Cardiac fibroblast (primary cell): ENCODE data around the gene LNP1.

Source experiments
- DNase-seq, 2 donors: peaks; one replicate each; pipeline versions ENCODE4 v3.0.0 to v3.0.0-alpha.2; 2010; ENCODE audit warnings: low read depth in 2 of 2
- H3K4me3 ChIP-seq, 2 donors: replicated peaks in 1 of 2; 1 replicate in 1 of 2; 2 replicates in 1 of 2; pipeline ENCODE4 v1.5.1; 2011; ENCODE audit warnings: low read depth in 2 of 2, low read length in 2 of 2, mild to moderate bottlenecking in 2 of 2, moderate library complexity in 1 of 2
- TF ChIP-seq, protein P1 (sequence below): IDR thresholded peaks from one replicate; pipeline ENCODE4 v1.5.1; 2011; ENCODE audit warnings: low read depth, mild to moderate bottlenecking, low read length, inconsistent platforms

LNP1 gene

DNA sequence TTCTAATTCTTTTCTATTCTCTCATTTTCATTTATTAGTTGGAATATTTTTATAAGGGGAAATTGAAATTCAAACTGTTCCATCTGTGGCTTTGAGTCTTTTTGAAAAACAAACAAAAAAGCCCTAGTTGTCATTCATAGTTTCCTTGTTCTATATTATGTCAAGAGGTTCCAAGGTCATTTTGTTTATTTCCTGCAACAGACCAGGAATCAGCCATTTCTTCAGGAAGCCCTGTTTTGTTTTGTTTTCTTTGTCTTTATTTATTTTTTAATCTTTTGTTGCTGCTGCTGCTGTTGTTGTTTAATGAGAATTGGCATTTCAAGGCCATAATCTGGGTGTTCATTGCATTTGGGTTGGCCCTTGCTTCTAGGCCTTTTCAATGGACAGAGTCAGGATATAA lies 14.8 kb downstream of the LNP1 start:
- DNase-seq: no peak
- TF ChIP-seq, protein P1, sequence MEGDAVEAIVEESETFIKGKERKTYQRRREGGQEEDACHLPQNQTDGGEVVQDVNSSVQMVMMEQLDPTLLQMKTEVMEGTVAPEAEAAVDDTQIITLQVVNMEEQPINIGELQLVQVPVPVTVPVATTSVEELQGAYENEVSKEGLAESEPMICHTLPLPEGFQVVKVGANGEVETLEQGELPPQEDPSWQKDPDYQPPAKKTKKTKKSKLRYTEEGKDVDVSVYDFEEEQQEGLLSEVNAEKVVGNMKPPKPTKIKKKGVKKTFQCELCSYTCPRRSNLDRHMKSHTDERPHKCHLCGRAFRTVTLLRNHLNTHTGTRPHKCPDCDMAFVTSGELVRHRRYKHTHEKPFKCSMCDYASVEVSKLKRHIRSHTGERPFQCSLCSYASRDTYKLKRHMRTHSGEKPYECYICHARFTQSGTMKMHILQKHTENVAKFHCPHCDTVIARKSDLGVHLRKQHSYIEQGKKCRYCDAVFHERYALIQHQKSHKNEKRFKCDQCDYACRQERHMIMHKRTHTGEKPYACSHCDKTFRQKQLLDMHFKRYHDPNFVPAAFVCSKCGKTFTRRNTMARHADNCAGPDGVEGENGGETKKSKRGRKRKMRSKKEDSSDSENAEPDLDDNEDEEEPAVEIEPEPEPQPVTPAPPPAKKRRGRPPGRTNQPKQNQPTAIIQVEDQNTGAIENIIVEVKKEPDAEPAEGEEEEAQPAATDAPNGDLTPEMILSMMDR: no peak
- no peak overlapping the region for H3K4me3 ChIP-seq

- TF ChIP-seq, protein P1: no peak
These were observed 15.5 kb downstream of the LNP1 start for GRCh38 chr3:100416863-100417262.

DNA sequence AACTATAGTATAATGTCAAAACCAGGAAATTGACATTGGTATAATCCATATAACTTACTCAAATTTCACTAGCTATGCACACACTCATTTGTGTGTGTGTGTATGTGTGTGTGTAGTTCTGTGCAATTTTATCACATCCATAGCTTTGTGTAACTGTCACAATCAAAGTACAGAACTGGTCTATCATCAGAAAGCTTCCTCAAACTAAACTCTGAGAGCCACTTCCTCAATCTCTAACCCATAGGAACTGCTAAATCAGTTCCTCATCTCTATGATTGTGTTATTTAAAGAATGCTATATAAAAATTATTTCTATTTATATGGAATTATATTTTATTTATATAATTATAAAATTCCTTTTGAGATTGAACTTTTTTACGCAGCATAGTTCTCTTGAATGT lies 18.1 kb downstream of the LNP1 start:
- H3K4me3 ChIP-seq: no peak overlapping the region
- TF ChIP-seq, protein P1: no peak
- no peak for DNase-seq

More at GRCh38 chr3:100416863-100417262, 15.5 kb downstream of the LNP1 start:
- no peak overlapping the region for H3K4me3 ChIP-seq
- DNase-seq: no peak

DNA sequence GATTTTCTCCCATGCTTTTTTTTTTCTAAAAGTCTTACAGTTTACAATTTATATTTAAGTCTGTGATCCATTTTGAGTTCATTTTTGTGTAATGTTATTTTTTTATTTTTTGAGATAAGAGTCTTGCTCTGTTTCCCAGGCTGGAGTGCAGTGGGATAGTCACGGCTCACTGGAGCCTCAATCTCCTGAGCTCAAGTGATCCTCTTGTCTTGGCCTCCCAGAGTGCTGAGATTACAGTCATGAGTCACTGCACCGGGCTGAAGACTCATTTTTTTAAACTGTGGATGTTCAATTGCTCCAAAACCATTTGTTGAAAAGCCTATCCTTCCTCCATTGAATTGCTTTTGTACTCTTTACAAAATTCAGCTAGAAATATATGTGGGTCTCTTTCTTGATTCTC lies 19.5 kb downstream of the LNP1 start:
- DNase-seq: peak in 1 of 2 donors; percentile 10
- H3K4me3 ChIP-seq: no peak overlapping the region
- TF ChIP-seq, protein P1: no peak

DNA sequence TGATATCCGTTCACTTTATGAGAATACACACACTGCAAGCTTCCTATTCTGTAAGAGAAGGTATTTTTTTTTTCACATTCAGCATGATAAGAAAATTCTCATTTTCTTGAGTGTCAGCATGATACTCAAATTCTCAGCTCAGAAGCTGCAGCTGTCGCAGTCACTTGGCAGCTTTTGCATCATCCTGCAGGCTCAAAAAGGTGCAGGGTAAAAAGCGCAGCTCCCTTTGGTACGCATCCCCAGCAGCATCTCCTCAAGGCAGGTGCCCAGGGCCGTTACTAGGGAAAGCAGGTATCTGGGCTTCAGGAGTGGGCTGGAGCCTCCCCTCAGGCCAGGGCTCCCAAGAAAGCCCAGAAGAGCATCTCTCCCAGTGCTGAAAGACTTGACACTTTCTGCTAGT lies 22.3 kb downstream of the LNP1 start:
- H3K4me3 ChIP-seq: no peak overlapping the region
- TF ChIP-seq, protein P1: no peak
- no peak for DNase-seq

- no peak overlapping the region for H3K4me3 ChIP-seq
- TF ChIP-seq, protein P1: no peak
- no peak for DNase-seq
These were observed 22.9 kb downstream of the LNP1 start for GRCh38 chr3:100424261-100424660.

DNA sequence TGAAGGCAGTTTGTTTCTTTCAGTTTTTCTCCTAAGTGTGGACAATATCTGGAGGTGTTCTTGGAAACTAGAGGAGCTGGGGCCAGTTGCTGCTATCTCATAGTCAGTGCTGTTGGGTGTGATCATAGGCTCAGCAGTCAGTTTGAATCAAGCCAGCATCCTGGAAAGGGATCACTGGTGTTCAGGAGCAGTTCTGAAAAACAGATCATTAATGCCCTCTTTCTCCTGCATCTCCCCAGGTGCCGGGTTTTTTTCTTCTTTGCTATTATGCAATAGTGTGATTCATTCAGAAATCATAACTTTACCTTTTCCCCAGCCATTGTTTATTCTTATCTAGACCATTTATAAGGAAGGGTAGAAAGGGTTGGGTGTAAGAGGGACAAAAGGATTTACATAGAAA lies 24.0 kb downstream of the LNP1 start:
- TF ChIP-seq, protein P1: no peak
- peak in 1 of 2 donors; percentile 15 for DNase-seq
- H3K4me3 ChIP-seq: no peak overlapping the region
